HG02763 (cell line): ENCODE measurements around the gene ZHX3.

Experiments
- ATAC-seq: cut with Tn5 transposase; IDR thresholded peaks from one replicate; pipeline ENCODE4 v1.9.1; 2021; ENCODE audit warnings: mild to moderate bottlenecking, moderate library complexity; ENCODE audit not compliant: unreplicated experiment

The ZHX3 gene

DNA sequence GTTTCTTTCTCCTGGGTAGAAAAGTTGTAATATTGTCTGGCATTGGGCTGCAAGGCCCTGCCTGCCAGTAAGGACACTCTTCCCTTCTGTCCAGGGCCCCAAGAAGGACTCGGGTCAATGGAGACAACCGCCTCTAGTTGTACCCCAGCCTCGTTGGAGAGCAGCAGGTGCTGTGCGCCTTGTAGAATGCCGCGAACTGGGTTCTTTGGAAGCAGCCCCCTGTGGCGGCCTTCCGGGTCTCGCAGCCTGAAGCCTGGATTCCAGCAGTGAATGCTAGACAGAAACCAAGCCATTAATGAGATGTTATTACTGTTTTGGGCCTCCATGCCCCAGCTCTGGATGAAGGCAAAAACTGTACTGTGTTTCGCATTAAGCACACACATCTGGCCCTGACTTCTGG lies 143.2 kb downstream of the ZHX3 start:
- no peak for ATAC-seq

DNA sequence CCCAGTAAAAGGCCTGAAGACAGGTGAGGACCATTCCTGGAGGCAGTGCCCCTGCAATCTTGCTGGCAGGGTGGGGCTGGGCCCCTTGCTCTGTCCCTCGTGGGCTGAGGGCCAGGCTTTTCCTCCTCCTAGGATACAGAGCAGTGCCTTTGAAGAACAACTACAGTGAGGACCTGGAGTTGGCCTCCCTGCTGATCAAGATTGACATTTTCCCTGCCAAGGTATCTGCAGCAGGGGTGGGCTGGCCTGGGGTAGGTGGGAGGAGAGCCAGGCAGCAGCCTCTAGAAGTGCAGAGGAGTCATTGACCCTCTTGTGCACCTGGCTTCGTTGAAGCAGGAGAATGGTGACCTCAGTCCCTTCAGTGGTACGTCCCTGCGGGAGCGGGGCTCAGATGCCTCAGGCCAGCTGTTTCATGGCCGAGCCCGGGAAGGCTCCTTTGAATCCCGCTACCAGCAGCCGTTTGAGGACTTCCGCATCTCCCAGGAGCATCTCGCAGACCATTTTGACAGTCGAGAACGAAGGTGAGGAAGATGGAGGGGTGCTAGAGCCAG lies 143.7 kb downstream of the ZHX3 start:
- ATAC-seq: no peak

DNA sequence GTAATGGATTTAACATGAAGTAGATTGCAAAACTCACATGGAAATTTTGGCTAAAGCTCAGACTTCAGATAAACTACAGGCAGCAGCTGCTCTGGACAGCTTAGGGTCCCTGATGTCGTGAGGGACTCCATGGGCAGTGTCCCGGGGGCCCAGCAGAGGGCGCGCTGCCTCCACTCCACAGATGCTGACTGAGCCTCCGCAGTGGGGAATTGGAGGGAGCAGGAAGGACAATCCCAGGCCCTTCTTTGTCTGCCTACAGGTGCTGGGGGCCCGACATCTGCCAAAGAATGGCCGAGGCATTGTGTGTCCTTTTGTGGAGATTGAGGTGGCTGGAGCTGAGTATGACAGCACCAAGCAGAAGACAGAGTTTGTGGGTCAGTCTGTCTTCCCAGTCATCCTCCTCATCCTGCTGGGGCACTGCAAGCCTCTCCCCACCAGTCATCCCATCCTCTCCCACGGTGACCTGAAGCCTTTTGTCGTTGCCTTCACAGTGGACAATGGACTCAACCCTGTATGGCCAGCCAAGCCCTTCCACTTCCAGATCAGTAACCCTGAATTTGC lies 144.3 kb downstream of the ZHX3 start:
- ATAC-seq: no peak

DNA sequence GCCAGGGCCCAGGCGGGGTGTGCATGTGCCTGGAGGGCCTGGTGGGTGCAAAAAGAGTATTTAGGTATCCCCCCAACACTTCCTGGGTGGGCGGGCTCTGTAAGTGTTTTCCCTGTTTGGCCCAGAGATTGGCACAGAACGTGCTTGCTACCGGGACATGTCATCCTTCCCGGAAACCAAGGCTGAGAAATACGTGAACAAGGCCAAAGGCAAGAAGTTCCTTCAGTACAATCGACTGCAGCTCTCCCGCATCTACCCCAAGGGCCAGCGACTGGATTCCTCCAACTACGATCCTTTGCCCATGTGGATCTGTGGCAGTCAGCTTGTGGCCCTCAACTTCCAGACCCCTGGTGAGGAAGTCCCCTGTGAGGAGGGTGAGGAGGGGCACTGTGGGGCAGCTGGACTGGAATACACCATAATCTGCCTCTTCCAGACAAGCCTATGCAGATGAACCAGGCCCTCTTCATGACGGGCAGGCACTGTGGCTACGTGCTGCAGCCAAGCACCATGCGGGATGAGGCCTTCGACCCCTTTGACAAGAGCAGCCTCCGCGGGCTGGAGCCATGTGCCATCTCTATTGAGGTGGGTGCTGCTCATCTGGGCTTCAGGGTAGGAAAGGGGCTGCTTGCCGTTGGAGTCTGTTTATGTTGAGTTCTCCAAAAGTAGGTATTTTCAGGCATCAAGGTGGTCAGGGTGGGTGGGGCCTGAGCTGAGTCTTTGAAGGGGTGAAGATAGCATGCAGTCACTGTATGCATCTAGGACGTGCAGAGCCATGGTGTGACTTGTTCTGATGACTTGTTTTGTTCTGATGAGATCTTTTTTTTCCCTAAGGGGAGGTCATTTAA lies 145.0 kb downstream of the ZHX3 start:
- no peak for ATAC-seq

DNA sequence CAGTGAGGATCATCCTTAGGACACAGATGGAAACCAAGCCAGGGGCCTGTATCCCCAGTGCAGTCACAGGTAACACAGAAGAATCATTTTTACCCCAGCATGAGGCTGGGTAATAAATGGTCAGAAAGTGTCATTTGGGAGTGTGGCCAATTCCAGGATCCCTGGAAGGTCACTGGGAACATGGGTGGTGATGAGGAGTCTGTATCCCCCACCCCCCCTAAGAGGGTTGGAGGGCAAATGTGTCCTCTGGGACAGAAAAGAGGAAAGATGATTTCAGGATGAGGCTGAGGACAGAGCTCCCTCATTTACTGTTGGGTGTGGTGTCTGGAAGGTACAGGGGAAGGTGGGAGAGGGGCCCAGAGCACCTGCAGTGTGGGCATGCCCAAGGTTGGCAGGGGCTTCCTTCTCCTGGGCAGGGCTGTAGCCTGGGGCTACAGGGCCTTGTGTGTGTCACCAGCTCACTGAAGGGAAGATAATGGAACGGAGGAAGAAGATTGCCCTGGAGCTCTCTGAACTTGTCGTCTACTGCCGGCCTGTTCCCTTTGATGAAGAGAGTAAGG lies 145.7 kb downstream of the ZHX3 start:
- no peak for ATAC-seq

DNA sequence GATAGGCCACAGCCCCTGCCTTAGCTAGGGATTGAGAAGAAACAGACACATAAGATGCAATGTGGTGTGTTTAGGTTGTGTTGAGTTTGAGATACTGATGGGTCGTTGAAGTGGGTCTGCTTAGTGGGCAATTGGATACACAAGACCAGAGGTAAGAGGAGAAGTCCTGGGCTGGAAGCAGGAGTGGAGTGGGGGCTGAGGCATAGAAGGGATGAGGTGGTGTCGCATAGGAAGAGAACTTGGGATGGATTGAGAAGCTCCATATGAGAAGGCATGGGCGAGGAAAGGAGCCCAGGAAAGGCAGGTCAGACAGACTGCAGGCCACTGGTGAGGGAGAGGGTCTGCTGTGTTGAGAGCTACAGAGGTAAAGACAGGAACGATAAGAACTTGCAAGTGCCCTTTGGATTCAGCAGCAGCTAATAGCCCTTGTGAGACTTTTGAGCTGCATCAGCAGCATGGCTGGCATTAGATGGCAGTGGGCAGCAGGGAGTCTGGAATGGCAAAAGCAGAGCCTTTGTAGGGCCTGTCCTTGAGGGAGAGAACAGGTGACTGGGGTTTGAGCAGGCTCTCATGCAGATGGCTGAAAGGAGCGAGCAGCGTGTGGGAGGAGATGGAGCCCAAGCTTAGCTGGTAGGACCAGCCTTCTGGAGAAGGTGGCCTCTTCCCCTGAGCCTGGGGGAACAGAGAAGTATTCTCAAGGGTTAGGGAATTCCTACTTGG lies 147.0 kb downstream of the ZHX3 start:
- ATAC-seq: no peak

DNA sequence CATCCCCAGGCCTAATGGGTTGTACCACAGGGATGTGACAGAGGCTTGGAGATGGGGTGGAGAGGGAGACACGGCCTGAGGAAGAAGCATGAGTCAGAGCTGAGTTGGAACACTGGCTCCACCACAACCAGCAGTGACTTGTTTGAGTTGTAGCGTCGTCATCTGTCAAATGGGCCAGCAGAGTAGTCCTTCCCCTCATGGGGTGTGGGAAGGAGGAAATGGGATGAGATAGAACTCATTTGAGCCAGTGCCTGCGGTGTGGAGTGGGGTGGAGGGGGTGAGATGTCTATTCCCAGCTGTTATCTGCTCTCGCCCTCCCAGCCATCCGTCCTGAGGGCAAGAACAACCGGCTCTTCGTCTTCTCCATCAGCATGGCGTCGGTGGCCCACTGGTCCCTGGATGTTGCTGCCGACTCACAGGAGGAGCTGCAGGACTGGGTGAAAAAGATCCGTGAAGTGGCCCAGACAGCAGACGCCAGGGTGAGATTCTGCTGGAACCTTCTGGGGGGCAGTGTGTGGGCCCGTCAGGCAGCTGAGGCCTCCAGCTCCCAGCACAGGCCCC lies 147.7 kb downstream of the ZHX3 start:
- no peak for ATAC-seq

DNA sequence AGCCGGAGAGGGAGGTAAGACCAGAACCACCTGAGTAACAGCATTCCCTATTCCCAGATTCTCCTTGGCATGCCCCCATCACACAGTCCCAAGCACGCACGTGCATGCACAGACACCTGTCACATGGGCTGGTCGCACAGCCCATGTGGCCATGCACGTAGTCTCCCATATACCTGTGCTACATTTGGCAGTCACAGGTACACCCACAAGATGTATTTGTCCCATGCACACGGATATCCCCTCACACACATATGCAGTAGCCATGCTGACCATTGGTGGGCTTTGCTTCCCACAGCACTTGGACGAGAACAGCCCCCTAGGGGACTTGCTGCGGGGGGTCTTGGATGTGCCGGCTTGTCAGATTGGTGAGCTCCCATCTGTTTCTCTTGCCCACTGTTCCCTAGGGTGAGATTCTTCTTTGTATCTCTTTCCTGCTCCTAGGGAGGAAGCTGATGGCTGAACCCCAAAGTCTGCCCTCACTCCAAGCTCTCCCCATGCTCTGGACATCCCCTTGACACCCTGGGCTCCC lies 148.3 kb downstream of the ZHX3 start:
- ATAC-seq: no peak

DNA sequence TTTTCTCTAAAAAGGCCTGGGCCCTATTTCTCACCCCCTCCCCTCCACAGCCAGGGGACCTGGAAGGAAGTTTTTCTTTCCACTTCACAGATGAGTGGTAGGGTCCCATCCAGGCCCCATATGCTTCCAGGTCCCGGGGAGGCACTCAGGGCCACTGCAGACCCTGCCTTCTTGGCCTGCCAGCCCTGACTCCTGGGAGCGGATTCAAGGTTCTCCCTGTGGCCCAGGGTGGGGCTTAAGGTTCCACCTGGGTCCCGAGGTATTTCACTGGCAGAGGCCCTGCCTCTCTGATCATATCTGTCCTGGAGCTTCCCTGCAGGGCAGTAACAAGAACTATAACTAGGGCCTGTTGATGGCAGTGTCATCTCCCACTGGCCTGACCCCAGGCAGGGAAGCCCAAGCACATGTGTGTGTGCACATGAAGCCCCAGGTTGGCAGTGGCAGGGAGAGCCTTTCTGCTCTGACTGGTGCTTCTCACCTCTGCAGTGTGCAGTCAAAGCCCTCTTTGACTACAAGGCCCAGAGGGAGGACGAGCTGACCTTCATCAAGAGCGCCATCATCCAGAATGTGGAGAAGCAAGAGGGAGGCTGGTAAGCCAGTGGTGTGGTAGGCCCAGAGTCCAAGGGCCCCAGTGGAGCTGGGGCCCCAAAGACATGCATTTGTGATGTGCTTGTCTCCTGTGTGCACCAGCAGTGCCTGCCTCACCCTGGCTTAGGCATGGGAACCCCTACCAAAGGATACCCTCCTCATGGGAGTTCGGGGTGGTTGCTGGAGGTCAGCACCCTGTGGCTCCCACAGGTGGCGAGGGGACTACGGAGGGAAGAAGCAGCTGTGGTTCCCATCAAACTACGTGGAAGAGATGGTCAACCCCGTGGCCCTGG lies 149.0 kb downstream of the ZHX3 start:
- ATAC-seq: no peak

DNA sequence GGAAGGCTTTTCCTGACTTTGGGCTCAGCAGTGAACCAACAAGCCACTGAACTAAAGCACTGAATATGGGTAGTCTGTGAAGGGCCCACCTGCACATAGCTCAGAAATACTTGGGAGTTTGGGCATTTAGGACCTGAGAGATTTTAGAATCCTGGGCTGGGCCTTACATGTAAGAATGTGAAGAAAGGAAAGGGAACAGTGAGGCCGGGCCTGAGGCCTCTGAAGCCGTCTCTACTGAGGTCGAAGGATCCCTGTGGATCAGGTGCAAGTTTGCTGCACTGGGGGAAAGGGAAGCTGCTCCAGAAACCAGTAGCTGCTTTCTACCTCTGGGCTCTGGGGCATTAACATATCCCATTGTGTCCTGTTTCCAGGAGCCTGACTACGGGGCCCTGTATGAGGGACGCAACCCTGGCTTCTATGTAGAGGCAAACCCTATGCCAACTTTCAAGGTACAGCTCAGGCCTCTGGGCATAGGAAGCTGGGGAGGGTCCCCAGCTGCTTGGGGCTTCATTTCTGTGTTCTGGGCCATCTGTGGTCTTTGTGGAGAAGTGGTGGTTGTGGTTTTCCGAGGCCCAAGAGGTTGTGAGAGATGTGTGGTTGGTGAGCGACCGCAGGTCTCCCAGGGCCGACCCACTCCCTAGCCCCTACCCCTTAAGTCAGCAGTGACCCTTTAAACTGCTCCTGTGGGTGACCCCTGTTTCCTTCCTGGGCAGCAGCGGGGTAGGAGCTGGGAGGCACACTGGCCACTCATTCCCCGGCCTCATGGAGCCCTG lies 149.9 kb downstream of the ZHX3 start:
- no peak for ATAC-seq

DNA sequence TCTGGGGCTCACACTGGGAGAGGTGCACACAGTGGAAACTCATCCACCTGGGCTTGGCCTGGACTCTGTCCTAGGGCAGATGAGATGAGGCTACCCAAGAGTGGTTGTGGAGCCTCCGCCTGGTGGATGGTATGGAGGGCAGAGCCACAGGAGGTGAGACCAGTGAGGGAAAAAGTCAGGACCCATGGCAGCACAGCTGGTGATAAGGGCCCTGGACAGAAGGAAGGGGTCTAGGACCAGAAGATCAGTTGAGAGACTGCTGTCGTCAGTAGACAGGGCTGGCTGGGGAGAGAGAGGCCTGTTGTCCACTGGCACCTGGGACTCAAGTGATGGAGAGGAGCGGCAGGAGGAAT lies 150.4 kb downstream of the ZHX3 start:
- no peak for ATAC-seq

DNA sequence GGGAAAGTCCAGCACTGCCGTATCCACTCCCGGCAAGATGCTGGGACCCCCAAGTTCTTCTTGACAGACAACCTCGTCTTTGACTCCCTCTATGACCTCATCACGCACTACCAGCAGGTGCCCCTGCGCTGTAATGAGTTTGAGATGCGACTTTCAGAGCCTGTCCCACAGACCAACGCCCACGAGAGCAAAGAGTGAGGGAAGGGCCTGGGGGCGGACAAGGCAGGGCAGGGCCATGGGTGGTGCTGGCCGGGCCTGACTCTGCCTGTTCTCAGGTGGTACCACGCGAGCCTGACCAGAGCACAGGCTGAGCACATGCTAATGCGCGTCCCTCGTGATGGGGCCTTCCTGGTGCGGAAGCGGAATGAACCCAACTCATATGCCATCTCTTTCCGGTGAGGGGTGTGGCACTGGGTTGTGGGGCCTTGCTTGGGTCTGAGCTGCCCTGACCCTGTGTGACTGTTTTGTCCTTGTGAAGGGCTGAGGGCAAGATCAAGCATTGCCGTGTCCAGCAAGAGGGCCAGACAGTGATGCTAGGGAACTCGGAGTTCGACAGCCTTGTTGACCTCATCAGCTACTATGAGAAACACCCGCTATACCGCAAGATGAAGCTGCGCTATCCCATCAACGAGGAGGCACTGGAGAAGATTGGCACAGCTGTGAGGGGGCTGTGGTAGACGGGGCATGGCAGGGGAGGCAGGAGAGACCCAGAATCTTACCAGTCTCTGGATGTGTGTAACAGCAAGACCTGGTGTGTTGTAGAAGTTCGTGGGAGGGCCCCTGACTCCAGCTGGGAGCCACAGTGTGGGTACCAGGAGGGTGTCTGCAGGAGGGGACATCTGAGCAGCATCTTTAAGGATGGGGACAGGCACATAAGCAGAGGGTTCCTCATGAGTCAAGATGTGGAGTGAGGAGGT lies 151.1 kb downstream of the ZHX3 start:
- no peak for ATAC-seq

DNA sequence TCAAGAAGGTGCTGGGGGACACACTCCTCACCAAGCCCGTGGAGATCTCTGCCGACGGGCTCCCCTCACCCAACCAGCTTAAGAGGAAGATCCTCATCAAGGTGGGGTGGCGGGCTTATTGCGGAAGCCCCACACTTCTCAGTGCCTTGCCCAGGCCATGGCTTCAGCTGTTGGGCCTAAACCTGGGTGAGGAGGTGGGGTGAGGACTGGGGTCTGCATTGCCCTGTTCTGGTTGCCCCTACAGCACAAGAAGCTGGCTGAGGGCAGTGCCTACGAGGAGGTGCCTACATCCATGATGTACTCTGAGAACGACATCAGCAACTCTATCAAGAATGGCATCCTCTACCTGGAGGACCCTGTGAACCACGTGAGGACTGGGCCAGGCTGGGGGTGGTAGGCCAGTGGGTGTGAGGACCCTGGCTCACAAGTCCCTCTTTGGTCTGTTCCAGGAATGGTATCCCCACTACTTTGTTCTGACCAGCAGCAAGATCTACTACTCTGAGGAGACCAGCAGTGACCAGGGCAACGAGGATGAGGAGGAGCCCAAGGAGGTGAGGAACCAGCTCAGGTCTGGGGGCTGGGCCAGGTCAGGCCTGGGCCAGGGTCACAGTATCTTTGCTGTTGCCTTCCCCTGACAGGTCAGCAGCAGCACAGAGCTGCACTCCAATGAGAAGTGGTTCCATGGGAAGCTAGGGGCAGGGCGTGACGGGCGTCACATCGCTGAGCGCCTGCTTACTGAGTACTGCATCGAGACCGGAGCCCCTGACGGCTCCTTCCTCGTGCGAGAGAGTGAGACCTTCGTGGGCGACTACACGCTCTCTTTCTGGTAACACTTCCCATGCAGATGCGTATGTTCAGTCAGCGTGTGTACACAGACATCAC lies 152.3 kb downstream of the ZHX3 start:
- no peak for ATAC-seq

DNA sequence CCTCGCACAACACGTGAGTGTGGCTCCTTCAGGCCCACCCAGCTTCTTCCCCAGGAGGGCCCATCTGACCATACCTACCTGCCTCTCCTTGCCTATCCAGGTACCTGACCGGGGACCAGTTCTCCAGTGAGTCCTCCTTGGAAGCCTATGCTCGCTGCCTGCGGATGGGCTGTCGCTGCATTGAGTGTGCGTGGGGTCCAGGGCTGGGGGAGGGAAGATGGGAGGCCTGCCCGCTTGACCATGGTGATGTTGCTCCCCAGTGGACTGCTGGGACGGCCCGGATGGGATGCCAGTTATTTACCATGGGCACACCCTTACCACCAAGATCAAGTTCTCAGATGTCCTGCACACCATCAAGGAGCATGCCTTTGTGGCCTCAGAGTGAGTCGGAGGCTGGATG lies 153.7 kb downstream of the ZHX3 start:
- ATAC-seq: no peak

DNA sequence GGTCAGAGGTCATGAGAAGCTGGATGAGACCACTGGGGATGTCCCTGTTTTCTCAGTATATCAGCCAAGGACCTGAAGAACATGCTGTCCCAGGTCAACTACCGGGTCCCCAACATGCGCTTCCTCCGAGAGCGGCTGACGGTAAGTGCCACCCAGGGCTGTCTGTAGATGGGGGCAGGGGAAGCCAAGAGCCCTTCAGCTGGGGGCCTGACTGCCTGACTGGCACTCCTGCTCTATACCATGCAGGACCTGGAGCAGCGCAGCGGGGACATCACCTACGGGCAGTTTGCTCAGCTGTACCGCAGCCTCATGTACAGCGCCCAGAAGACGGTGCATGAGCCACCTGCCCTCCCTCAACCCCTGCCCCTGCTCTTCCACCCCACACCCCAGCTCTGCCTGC lies 155.1 kb downstream of the ZHX3 start:
- ATAC-seq: no peak

DNA sequence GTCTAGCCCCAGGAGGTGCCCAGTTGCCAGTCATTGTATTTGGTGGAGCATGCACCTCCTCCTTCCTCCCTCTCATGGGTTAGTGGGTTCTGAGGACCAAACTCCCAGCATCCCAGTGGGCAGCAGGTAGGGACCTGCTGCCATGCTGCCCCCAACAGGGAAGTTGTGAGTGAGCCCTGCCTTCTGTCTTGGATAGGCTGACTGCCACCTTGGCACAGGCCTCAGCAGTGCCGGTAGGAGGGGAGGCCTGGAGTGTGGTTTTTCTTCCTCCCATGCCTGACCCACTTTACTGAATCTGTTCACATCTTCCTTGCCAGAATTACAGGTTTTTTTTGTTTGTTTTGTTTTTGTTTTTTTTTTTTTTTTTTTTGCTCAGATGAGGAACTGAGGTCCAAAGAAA lies 155.6 kb downstream of the ZHX3 start:
- no peak for ATAC-seq

DNA sequence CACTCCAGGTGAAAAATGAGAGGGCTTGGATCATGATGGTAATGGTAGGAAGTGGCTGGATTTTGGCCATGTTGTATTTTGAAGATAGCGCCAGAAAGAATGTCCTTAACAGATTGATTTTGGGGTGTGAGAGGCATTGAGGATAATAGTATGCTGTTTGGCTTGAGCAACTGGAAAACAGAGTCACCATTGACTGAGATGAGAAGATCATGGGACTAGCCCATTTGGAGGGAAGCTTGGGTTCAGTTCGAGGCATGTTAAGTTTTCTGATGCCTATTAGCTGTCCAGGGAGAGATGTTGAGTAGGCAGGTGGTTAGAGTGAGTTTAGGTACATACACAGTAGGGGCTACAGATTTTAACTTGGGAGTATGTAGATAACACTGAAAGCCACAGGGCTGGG lies 156.8 kb downstream of the ZHX3 start:
- ATAC-seq: no peak
